ENCODE measurements around the gene PCSK5.
"Not testable (repeated sequence)": the region's sequence is repeated elsewhere in the genome, so short reads cannot be mapped to it uniquely, and the experiment has no call there.

Gene PCSK5

DNA sequence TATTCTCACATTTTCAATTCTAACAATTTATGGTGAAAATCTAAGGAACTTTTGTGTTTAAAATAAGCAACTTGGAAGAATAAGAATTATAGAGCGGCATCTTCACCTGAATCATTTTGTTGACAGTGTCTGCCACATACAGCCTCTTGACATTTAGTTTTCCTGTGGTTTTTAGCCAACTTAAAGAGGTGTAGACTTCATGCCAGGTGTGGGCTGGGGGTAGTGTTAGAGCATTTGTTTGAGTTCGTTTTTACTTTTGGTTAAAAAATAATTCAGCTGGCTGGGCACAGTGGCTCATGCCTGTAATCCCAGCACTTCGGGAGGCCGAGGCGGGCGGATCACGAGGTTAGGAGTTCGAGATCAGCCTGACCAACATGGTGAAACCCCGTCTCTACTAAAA lies 72.8 kb downstream of the PCSK5 start:
- DNase-seq (ENCODE audit: low spot score), result not testable (repeated sequence)

DNA sequence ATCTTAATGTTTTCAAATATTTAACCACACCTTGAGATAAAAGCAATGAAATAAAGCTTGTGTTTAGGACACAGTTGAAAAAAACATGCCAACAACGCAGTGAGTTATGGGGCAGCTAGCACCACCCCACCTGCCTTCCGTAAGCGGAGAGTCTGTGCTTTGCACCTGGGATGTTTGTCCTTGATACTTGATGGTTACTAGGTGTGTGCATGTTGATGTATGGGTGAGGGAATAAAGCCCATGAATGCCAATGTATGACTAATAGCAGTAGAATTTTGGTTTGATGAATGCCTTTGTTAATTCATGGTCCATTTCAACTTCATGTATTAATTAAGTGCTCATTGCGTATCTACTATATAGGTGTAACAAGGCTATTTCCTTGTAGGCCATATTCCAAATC lies 74.0 kb downstream of the PCSK5 start:
- DNase-seq (ENCODE audit: low spot score), result no peak

DNA sequence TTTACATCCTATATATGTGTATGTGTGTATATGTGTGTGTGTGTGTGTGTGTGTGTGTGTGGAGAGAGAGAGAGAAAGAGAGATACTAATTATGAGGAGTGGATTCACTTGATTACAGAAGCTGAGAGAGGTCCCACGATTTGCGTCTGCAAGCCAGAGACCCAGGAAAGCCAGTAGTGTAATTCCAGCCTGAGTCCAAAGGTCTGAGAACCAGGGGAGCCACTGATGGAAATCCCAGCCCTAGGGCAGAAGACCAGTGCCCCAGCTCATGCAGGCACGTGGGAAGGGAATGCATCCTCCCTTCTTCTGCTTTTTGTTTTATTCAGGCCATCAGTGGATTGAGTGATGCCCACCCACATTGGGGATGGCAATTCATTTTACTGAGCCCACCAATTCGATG lies 74.8 kb downstream of the PCSK5 start:
- DNase-seq (ENCODE audit: low spot score), result no peak

DNA sequence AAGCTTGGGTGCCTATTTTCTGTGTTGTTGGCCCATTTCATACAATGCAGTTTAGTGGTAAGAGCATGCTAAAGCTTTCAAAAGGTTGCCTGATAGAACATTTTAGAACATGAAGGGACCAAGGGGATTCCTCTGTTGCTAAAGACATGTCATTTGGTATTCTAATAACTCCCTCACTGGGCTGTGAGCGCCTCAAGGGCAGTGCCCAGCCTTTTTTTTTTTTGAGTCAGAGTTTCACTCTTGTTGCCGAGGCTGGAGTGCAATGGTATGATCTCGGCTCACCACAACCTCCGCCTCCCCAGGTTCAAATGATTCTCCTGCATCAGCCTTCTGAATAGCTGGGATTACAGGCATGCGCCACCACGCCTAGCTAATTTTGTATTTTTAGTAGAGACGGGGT lies 77.1 kb downstream of the PCSK5 start:
- no peak for DNase-seq (ENCODE audit: low spot score)

DNA sequence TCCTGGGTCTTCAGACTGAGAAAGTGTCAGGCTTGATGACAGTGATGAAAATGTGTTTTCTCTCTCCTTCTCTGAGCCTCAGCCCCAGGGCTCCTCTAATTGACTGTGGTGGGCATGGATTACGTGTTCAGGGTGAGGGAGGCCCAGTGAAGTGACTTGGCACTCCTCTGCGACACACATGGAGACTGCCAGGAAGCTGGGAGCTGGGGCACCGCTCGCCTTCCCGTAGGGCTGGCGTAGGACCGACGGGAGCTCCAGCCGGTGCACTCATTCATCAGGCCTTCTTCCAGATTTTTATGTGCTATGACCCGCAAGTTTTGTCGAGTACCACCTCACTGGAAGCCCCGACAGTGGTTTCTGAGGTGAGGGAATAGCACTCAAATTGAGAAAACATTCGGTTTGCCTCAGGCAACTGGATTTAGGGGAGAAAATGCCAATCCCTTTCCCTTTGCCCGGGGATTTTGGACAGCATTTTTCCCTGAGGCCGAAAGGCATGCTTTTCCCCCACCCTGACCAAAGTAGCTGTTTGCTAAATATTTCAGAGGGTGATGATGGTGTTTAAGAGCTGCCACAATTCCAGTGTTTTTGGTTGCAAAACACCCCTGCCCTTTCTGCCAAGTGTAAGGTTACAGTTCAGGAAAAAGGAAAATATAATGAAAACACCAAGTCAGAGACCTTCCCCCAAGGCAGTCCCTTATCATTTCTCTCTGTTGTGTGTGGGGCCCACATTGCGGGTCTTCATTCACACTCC lies 83.7 kb downstream of the PCSK5 start:
- DNase-seq (ENCODE audit: low spot score), result no peak

DNA sequence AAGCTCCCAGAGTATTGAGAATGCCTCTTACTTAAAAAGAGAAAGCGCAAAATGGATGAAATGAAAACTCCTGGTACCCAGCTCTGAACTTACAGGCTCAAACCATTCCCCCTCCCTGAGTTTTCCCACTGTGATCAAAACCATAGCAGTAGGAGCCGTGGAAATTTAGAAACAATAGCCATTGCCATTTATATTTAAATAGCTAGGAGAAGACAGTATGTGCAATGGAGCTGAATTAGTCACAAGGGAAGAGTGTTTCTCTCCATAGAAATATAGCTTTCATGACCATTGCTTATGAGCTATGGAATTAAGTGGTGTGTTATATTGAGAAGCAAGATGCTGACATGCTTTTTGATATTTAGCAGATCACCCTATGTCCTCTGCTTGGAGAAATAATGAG lies 84.6 kb downstream of the PCSK5 start:
- DNase-seq (ENCODE audit: low spot score), result no peak

DNA sequence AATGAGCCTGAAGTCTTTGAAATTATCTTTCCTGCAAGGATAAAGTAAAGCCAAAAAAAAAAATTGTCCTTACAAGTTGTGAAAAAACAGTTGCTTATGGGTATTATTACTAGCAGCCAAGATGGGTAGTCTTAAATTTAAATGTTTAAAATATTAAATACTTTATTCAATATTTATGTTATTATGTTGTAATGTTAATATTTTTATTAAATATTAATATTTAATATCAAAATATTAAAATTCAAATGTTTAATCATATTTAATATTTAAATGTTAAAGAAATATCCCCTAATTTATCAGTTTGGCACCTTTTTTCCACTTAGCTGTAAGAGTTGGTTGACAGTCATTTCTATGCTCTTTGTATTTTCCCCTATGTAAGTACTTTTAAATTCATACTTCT lies 86.1 kb downstream of the PCSK5 start:
- no peak for DNase-seq (ENCODE audit: low spot score)

DNA sequence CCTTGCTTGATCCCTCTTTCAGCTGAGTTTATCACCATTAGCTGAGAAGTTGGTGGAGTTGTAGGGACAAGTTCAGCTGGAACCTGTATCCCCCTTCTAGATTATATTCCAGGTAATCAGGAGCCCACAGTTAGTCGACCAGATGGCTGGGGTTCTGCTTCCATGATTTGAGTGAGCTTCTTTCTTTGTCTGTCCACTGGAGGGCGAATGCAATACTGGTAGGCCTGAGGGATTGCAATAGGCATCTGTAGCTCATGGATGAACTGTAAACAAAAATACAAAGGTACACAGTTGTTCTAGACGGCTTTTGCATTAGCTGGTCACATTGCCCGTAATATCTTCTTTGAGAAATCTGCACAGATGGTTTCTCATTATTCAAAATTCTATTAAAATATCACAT lies 88.9 kb downstream of the PCSK5 start:
- DNase-seq (ENCODE audit: low spot score), result no peak

DNA sequence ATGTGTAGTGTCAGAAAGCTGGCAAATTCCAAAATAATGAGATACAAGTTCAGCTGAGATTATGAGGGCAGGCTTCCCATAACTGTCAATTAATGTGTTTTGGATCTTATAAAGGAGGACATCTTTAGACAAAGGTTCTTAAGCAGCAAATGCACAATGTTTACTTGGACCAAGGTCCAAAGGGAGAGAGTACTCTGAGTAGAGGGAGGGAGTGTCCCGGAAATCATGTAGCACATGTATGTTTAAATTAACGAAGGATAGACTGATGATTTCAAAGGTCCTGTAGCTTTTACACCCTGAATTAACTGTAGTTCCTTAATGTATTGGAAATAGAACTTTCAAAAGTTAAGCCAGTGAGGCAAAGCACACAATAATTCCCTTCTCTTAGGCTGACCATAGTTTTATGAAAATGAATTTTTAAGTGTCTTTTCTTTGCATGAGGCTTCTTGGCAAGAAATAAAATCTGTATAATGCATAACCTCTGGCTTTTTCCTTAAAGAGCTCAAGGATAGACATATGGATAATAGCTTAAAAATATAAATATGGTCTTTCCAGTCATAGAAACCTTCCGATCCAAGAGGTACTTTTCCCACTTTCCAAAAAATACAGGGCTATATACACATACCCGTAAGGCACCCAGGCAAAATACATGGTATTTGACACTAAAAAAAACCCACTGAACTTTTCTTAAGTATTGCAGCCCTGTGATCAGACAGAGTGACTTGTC lies 93.0 kb downstream of the PCSK5 start:
- no peak for DNase-seq (ENCODE audit: low spot score)

DNA sequence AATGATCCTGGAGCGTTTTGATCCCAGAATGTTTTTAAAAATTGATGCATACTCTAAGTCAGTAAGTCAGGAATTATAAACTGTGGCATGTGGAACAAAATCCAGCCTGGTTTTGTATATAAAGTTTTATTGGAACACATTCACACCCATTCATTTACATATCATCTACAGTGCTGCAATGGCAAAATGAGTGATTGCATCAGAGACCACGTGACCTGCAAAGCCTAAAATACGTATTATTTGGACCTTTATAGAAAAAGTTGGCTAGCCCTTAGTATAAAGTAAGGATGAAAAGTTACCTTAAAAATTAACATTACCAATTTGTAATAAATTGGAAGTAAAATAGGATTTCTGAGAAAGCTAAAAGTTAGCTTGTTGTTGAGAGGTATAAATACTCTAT lies 95.0 kb downstream of the PCSK5 start:
- no peak for DNase-seq (ENCODE audit: low spot score)

DNA sequence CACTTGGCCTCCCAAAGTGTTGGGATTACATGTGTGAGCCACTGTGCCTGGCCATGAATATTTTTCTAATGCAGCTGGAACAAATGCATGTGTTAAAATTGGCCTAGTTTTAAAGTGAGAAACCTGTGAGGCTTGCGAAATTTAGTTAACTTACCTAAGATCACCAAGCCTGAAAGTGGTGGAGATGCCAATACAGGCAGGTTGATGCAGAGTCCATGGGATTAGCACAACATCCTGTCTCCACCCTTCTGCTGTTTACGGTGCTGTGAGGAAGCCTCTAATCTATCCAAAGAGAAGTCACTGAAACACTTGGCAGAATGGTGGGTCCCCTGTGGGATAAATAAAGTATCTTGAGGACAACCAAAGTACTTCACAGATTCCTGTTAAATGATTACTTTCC lies 98.2 kb downstream of the PCSK5 start:
- DNase-seq (ENCODE audit: low spot score), result no peak

DNA sequence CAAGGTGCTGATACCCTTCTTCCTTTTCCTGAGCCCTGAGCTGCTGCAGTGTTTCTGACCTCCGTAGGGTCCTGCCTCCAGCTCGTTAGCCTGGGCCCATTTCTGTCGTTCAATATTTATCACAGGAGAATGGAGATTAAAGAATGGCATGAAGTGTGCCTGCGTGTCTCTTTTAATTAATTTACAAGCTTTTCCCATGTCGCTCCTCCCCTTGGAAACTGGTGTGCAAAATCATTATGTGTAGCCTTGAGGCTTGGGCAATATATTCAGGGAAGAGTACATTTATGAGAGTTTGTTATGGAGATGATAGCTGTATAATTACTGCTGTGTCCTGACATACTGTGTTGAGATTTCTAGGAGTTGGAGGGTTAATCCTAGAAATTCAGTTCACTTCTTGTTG lies 99.7 kb downstream of the PCSK5 start:
- DNase-seq (ENCODE audit: low spot score), result no peak

DNA sequence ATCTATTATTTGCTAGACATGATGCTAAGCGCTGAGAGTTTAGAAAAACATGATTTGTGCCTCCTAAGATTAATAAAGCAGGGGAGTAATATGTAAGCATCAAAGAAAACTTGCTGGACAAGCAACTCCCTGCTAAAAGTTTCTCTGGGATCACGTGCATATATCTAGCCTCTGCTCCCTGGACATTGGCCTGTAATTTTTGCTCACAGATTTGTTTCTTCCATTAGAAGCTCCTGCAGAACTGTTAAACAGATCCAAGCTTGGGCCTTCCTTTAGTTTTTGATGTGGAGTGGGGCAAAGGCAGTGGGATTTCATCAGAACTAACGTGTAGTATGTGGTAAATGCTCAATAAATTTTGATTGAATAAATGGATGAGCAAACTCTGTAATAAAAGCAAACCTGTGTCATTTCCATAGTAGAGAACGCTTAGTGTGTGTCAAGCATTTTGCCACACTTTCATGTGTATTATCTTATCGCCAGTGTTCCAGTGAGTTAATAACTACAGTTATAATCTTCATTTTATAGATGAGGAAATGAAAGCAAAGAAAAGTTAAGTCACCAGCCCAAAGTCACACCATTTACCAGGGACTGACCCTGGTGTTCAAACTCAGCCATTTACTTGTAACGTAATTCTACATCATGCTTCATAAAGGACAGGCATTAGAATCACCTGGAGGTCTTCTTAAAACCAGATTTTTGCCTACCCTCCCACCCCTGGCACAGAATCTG lies 100.3 kb downstream of the PCSK5 start:
- no peak for DNase-seq (ENCODE audit: low spot score)

DNA sequence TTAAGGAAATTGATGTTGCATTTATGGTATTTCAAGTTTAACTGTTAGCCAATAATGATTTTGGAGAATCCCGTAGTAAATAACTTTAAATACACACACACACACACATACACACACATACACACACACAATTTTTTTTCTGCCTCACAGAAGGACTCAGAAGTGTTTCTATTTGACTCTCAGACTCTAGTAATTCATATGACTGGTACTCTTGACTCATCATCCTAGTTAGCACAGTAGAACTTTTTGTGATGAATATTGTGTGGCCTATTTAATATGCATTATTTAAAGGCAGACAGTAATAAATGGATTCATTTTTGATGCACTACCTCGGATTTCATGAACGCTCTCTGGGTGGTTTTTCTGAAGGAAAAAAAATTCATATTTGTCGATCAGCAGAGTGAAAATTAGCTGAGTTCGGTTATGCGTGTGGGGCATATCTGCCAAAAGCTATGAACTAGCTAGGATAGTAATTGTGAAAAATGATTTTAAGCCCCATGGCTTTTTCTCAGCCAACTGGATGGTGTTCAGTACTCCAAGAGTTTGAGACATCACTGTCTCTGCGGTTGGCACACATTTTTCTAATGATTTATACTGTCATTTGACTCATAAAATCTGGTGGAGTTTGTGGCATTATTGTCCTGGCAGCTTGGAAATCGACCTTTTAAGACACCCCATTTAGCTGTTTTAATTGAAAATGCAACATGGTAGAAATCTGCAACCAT lies 102.2 kb downstream of the PCSK5 start:
- no peak for DNase-seq (ENCODE audit: low spot score)

DNA sequence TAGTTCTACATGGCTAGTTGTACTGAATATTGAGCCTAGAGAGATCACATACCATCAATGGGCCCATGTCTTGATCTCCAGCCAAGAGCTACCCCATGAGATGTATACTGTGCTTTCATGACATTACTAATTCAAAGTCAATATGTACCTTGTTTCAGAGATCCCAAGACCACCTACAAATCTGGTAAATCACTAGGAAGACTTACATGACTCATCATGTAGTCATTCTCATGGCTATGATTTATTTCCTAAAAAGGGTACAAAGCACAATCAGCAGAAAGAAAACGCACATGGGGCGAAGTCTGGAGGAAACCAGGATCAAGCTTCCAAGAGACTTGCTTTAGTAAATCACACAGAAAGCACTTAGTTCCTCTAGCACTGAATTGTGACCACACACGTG lies 103.0 kb downstream of the PCSK5 start:
- no peak for DNase-seq (ENCODE audit: low spot score)

DNA sequence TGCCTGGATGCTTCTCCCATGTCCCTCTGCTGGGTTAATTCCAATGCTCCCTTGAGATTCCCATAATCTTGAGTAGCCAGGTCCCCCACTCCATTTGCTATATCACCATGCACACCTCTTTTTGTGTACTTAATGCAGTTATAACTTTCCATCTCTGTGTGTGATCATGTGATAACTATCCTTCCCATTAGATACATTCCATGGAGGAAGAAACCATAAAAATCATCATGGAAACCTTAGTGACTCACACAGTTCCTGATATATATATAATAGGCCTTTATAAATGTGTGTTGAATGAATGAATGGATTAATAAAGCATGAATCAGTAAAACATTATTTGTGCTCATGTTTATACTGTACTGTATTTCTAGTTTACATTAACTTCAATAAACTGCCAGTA lies 104.6 kb downstream of the PCSK5 start:
- DNase-seq (ENCODE audit: low spot score), result no peak

DNA sequence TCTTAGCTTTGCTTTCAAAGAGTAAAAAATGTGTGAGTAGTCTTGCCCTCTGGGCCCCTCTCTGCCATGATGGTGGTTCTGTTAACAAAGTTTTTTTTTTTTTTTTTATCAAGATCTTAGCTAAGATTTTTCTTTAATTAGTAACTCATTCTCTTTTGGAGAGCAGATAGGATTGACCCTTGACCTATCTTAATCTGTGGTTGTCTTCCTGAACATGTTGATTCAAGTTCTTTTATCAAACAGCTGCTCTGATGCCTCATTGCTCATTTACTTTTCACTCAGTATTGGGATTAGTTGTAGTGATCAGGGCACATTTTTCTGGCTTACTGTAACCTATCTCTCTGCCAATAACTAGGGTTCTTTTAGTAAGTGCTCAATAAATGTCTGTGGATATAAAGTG lies 106.3 kb downstream of the PCSK5 start:
- no peak for DNase-seq (ENCODE audit: low spot score)

DNA sequence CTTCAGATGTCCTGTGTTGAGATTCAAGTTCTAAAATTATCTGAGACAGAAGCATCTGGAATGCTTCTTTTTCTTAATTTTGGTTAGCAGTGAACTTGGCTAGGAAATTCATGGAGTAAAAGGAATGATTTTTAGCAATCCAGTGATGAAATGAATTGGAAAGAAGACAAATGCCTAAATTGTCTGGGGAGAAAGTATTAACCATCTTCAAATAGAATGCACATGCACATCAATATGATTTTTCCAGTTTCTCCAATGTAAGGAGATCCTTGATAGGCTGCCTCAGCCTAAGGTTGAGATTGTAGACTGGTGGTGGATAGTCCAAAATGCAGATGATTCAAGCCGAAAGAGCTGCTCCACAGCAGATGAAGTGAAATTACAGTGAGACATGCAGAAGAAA lies 106.7 kb downstream of the PCSK5 start:
- no peak for DNase-seq (ENCODE audit: low spot score)

DNA sequence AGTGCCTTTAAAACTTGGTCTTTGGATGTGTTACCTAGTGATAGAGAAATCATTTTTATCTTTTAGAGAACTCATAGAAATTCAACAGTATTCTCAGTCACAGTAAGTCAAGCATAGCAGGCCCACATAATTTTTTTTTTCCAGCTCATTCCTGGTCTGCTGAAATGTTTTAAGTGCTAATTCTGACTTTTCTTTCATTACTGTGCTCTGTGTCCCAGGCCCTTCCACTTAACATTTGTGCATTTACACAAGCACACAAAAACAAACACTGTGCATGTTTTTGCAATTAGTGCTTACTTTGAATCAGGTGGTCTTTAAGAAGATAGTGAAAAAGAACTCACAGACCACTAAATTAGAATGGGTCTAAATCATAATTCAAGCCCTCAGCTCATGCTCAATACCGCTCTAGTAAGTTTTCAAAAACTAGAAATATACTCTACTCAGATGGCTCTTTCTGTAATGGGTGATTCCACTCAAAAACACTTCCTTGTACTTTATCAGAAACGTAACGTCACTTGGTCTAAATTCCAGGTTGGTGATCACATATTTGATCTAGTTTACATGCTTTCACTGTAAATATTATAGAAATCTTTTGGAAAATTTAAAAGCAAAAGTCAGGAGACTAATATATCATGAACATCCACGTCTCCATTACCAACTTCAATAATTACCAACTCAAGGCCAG lies 107.8 kb downstream of the PCSK5 start:
- no peak for DNase-seq (ENCODE audit: low spot score)

DNA sequence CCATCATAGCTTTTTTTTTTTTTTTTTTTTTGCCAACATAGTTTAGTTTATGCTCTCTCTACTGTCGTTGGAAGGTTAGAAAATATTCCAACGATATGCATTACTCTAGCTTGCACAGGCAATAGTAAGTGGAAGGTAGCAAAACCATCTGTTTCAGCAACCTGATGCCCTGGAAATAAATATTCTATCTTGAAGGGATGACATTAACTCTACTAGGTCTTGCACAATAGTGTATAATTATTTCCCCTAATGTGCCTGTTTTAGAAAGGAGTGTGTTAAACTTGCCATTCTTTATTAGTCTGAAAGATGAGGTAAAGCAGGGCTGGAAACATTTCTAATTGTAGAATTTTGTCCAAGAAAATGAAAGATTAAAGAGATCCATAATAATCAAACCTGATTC lies 111.0 kb downstream of the PCSK5 start:
- no peak for DNase-seq (ENCODE audit: low spot score)

DNA sequence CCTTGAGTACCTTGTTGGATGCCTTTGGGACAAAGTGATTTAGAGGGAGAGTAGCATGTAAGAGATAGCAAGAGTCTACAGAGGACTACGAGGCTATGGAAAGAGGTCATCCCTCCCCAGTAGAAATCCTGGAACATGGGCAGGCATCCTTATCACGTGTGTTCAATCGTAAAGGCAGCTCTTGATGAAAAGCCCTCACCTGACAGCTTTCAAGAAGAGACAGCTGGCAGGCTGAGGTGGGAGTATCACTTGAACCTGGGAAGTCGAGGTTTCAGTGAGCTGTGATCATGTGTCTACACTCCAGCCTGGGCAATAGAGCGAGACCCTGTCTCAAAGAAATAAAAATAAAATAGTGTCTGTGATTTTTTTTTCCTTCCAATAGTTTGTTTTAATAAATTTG lies 112.6 kb downstream of the PCSK5 start:
- no peak for DNase-seq (ENCODE audit: low spot score)

DNA sequence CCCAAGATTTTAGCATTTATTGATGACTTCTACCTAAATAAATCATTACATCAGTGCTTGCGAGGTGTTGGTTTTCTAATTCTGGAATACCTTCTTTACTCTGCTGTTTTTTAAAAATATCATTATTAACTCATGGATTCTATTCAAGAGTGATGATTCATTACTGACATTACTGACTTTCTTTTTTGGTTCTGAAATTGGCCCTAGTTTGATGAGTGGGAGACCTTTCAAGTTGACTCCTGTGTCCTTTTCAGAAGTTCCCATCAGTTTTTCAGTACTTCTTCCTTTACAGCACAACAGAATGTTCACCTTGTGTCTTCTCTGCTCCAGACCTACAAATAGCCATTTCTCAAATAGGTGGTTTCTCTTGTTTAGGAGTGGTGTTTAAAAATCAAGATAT lies 114.1 kb downstream of the PCSK5 start:
- DNase-seq (ENCODE audit: low spot score), result no peak
